Activated naive CD4-positive, alpha-beta T cell treated with anti-CD3 and anti-CD28 coated beads for 36 hours (primary cell): ENCODE results near the gene ADAM17. TPM values are rescaled to one million over a fixed set of nuclear protein-coding genes. Genes with fewer than 3 reads are reported as not detected.
"Not testable (repeated sequence)": the region's sequence is repeated elsewhere in the genome, so short reads cannot be mapped to it uniquely, and the experiment has no call there.

Experiments
- CTCF ChIA-PET: fragments of 350-600 bp; sonication (Branson Sonifier 250); formaldehyde crosslinking; loops from one replicate; lab custom pipeline; 2021; ENCODE audit warnings: antibody characterized with exemption; lab: Charles Lee
- DNase-seq: peaks from one replicate; pipeline ENCODE4 v3.0.0-alpha.2; 2020
- H3K27ac Mint-ChIP-seq: one replicate; pipeline ENCODE4 v1.8.0; 2021; ENCODE audit warnings: mild to moderate bottlenecking, mixed read lengths
- H3K27me3 Mint-ChIP-seq: one replicate; pipeline ENCODE4 v1.8.0; 2021; ENCODE audit warnings: low read depth, mixed read lengths
- H3K36me3 Mint-ChIP-seq: one replicate; pipeline ENCODE4 v1.8.0; 2021; ENCODE audit warnings: low read depth, mixed read lengths
- H3K4me1 Mint-ChIP-seq: one replicate; pipeline ENCODE4 v1.8.0; 2021; ENCODE audit warnings: low read depth, mixed read lengths
- H3K4me3 Mint-ChIP-seq: one replicate; pipeline ENCODE4 v1.8.0; 2021; ENCODE audit warnings: mild to moderate bottlenecking, moderate library complexity, mixed read lengths
- H3K9me3 Mint-ChIP-seq: one replicate; pipeline ENCODE4 v1.8.0; 2021; ENCODE audit warnings: mixed read lengths
- intact Hi-C: fragments of 100-400 bp; cut with micrococcal nuclease; formaldehyde crosslinking; loops from one replicate; pipeline ENCODE4 v1.15.1; 2023
- total RNA-seq, 2 experiments: library from RNA; stranded (reverse); gene quantifications; one replicate each; pipeline ENCODE4 v1.2.3, GENCODE V29; 2021

ADAM17 gene
- total RNA-seq, 2 experiments from 2014 or later = 10.5 to 11.0 TPM

DNA sequence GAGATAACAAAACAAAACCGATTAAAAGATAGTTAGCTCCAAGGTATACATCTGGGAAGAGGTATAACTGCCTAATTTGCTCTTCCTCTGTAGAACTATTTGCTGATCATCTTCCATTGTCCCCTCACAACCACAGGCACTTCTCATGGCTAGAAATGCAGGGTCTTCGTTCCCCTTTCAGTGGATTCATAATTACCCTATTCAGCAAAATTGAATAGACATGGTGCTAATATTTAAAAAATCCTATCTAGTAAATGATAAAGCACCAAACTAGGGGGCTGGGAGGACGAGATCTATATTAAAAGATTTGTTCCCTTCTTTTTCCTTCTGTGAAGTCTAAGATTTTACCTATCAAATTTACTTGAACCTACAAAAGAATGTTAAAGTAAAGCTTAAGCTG lies 30.8 kb upstream of the ADAM17 start:
- H3K4me3 Mint-ChIP-seq = no peak overlapping the region
- H3K27me3 Mint-ChIP-seq = no peaks in the 10 kb centered on the region
- H3K9me3 Mint-ChIP-seq = no peaks in the 10 kb centered on the region
- peaks cover 15% of the 10 kb centered on the region for H3K4me1 Mint-ChIP-seq
- CTCF ChIA-PET = interaction anchor here (0.6 kb wide), 1 partner anchor 12 kb away, joined by 3 read pairs; no protein-coding TSS in a partner anchor
- intact Hi-C loops = no loop called here
- no peak overlapping the region for H3K27ac Mint-ChIP-seq
- peaks cover 34% of the 10 kb centered on the region for H3K36me3 Mint-ChIP-seq
- no peak for DNase-seq

DNA sequence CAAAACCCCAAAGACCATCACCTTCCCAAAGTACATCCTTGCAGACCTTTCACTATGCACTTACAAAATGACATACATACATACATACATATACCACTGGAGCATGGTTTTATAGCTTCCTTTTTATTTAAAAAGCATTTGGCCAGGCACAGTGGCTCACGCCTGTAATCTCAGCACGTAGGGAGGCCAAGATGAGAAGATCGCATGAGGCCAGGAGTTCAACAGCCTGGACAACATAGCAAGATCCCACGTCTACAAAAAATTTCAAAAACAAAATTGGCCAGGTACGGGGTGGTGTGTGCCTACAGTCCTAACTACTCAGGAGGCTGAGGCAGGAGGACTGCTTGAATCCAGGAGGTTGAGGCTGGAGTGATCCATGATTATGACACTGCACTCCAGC lies 29.9 kb upstream of the ADAM17 start:
- no peak for DNase-seq
- H3K36me3 Mint-ChIP-seq = peaks cover 29% of the 10 kb centered on the region
- no peaks in the 10 kb centered on the region for H3K9me3 Mint-ChIP-seq
- no peak overlapping the region for H3K27ac Mint-ChIP-seq
- intact Hi-C loops = no loop called here
- H3K4me3 Mint-ChIP-seq = no peak overlapping the region
- H3K4me1 Mint-ChIP-seq = peaks cover 7% of the 10 kb centered on the region
- no peaks in the 10 kb centered on the region for H3K27me3 Mint-ChIP-seq
- CTCF ChIA-PET = no interaction called here

DNA sequence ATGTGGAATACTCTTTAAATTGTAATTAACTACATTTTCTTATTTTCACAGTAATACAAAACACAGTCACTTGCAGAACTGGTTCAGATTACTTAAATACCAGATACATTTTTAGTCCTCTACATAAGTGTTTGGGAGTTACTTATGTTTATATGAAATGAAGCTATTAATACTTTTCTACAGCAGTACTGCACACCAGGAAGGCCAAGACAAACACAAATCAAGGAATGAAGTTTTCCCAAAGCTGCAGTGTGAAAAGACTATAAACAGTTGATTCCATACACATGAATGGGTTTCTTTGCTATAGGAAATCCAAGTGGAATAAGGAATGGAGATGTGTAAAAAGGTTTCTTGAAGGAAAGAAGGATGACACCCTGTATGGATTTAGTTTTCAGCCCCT lies 29.3 kb upstream of the ADAM17 start:
- H3K9me3 Mint-ChIP-seq, H3K4me1 Mint-ChIP-seq, DNase-seq, CTCF ChIA-PET, intact Hi-C loops, H3K4me3 Mint-ChIP-seq, H3K27me3 Mint-ChIP-seq, H3K27ac Mint-ChIP-seq: not testable (repeated sequence)
- peaks cover 23% of the 10 kb centered on the region for H3K36me3 Mint-ChIP-seq

DNA sequence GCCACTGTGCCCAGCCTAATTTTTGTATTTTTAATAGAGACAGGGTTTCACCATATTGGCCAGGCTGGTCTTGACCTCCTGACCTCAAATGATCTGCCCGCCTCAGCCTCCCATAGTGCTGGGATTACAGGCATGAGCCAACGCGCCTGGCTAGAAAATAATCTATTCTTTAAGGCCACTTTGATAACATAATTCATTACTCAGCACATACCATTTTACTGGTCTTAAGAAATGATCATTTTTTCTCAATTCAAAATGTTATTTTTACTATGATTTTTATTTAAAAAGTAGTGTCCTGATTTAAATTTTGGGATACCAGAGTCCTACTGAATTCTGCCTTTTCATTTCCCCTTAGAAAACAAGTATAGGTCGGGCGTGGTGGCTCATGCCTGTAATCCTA lies 27.0 kb upstream of the ADAM17 start:
- Mint-ChIP-seq H3K9me3 (no peaks in the 10 kb centered on the region), H3K4me3 (no peak overlapping the region), H3K27me3 (no peaks in the 10 kb centered on the region), H3K27ac (no peak overlapping the region), H3K4me1 (no peaks in the 10 kb centered on the region), H3K36me3 (peaks cover 18% of the 10 kb centered on the region)
- no peak for DNase-seq
- intact Hi-C loops = no loop called here
- CTCF ChIA-PET = no interaction called here

DNA sequence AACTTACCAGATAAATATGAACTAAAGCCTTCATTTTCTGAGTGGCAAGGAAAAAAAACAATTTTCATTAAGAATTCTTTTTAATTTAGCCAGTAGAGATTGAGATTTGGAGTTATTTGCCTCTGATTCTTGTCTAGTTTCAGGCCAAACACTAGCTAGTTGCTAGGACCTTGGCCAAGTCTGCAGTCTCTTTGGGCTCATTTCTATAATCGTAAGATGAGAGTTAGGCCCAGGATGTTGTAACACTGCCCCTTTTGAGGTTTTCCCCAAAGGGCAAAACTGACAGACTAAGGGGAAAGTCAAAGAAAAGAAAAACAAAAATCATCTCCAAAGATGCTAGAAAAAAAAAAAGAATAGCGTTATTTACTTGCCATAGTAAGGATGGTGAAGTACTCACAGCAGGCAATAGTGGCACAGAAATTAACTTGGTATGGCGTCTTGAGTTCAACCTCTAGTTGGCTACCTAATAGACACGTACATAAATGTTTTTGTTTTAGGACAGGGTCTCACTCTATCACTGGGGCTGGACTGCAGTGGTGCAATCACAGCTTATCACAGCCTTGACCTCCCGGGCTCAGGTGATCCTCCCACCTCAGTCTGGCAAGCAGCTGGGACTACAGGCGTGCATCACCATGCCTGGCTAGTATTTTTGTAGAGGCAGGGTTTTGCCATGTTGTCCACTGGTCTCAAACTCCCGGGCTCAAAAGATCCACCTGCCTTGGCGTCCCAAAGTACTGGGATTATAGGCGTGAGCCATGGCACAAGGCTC lies 23.0 kb upstream of the ADAM17 start:
- no peak for DNase-seq
- no peak overlapping the region for H3K4me3 Mint-ChIP-seq
- H3K36me3 Mint-ChIP-seq = peaks cover 3% of the 10 kb centered on the region
- CTCF ChIA-PET = interaction anchor here (1.1 kb wide), 1 partner anchor 47 kb away, joined by 3 read pairs; no protein-coding TSS in a partner anchor
- no peaks in the 10 kb centered on the region for H3K4me1 Mint-ChIP-seq
- H3K27ac Mint-ChIP-seq = no peak overlapping the region
- intact Hi-C loops = no loop called here
- no peaks in the 10 kb centered on the region for H3K9me3 Mint-ChIP-seq
- H3K27me3 Mint-ChIP-seq = no peaks in the 10 kb centered on the region

DNA sequence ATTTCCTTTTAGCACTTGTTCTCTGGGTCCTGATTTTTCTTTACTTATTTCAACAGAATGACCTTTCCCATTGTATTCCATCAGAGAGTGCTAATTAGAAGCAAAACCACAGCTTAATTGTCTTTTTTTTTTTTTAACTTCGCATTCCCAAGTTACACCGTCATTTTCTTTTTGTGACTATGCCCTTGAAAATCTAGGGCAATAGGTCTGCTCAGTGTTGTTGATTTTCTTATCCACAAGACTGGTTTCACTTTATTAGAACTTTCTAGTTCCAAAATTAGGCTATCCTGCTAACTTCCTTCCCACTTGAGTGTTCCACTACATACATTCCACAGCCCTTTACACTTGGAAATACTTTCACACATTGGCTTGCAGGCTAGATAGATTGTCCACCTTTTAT lies 18.7 kb upstream of the ADAM17 start:
- DNase-seq = no peak
- no peaks in the 10 kb centered on the region for H3K9me3 Mint-ChIP-seq
- H3K27ac Mint-ChIP-seq = no peak overlapping the region
- intact Hi-C loops = no loop called here
- no peaks in the 10 kb centered on the region for H3K4me1 Mint-ChIP-seq
- H3K36me3 Mint-ChIP-seq = no peaks in the 10 kb centered on the region
- H3K4me3 Mint-ChIP-seq = no peak overlapping the region
- CTCF ChIA-PET = interaction anchor here (0.7 kb wide), 2 partner anchors 13 to 269 kb away, joined by 3 read pairs; no protein-coding TSS in a partner anchor
- H3K27me3 Mint-ChIP-seq = no peaks in the 10 kb centered on the region

DNA sequence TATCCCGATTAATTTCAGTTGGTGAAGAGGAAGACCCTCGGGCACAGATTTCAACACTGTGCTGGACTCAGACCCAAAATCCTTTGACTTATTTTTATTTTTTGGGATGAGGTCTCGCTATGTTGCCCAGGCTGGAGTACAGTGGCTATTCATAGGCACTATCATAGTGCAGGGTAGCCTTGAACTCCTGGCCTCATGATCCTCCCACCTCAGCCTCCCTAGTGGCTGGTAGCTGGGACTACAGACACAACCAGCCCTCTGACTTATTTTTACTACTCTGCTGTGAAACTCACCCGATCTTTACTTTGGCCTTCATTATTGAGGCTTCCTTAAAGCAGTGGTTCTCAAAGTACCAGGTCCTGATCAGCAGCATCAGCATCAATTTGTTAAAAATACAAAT lies 18.2 kb upstream of the ADAM17 start:
- DNase-seq = no peak
- Mint-ChIP-seq H3K27ac (no peak overlapping the region), H3K4me3 (no peak overlapping the region), H3K36me3 (no peaks in the 10 kb centered on the region), H3K4me1 (no peaks in the 10 kb centered on the region), H3K27me3 (no peaks in the 10 kb centered on the region), H3K9me3 (no peaks in the 10 kb centered on the region)
- CTCF ChIA-PET = interaction anchor here (0.7 kb wide), 1 partner anchor 270 kb away, joined by 3 read pairs; no protein-coding TSS in a partner anchor
- intact Hi-C loops = no loop called here

DNA sequence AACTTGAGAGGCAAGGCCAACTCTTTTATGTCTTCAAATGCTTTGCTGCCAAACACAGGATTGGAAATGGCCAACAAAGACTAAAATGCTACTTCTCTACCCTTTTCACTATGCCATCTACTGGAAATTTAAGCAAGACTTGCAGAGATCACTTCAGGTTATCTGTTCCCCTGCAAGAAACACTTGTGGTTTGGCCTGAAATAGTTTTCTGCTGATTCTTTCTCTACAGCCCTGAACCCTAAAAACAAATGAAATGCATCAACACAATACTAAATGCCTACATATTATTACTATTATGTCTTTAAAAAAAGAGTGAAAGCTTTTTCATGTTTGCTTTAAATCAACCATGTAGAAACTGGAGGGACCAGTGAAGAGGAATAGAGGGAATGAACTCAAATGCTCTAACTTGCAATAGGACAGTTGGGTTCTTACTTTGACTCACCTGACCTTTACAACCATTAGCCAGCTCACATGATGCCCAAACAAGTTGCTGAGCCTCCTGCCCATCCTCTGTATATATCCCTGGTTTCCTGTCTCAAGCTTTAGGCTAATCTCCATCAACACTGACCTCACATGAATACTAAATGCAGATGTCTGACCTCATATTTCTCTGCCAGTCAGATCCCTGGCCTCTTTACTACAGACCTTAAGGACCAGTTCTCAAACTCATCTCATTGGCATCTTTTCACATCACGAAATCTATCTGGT lies 17.5 kb upstream of the ADAM17 start:
- intact Hi-C loops = no loop called here
- no peak overlapping the region for H3K4me3 Mint-ChIP-seq
- H3K27me3 Mint-ChIP-seq = no peaks in the 10 kb centered on the region
- H3K9me3 Mint-ChIP-seq = no peaks in the 10 kb centered on the region
- DNase-seq = no peak
- H3K4me1 Mint-ChIP-seq = no peaks in the 10 kb centered on the region
- H3K27ac Mint-ChIP-seq = no peak overlapping the region
- CTCF ChIA-PET = no interaction called here
- no peaks in the 10 kb centered on the region for H3K36me3 Mint-ChIP-seq

DNA sequence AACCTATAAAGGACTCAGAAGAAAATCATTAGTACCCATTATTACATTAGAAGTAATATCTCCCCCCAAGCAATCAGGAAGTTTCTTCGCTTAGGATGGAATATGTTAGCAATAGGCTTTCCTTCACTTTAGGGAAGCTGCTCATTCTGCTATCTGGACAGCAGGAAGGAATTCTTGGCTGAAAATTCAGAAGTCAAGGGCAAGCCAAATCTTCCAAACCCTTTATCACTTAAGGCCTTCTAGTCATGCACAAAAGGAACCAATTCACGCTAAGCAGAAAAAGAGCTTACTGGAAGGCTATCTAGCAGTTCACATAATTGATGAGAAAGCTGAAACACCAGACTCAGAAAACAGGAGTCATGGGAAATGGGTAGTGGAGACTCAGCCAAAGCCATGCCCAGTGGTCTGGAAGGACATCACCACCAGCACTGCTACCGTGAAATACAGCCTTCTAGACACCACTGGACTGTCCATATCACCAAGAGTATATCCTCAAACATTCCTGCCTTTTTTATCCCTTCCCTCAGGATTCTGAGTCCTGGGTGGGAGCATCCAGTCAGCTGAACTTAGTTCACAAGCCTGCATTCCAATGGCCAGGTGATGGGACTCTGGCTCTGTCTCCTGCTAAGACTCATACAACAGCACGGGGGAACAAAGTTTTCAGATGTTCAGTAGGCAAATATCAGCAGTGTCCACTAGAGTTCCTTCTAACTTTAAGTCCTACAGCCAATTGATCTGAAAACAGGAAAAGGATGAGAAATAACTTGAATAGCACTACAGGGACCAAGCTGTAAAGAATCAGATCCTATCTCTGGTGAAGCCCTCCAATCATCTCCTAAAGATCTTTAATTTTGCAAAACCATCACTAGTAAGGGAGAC lies 14.8 kb upstream of the ADAM17 start:
- no peak for DNase-seq
- H3K4me3 Mint-ChIP-seq = no peak overlapping the region
- no peaks in the 10 kb centered on the region for H3K27me3 Mint-ChIP-seq
- CTCF ChIA-PET = interaction anchor here (0.7 kb wide), 1 partner anchor 12 kb away, joined by 3 read pairs; no protein-coding TSS in a partner anchor
- H3K27ac Mint-ChIP-seq = no peak overlapping the region
- no peaks in the 10 kb centered on the region for H3K36me3 Mint-ChIP-seq
- no peaks in the 10 kb centered on the region for H3K4me1 Mint-ChIP-seq
- no peaks in the 10 kb centered on the region for H3K9me3 Mint-ChIP-seq
- intact Hi-C loops = no loop called here

DNA sequence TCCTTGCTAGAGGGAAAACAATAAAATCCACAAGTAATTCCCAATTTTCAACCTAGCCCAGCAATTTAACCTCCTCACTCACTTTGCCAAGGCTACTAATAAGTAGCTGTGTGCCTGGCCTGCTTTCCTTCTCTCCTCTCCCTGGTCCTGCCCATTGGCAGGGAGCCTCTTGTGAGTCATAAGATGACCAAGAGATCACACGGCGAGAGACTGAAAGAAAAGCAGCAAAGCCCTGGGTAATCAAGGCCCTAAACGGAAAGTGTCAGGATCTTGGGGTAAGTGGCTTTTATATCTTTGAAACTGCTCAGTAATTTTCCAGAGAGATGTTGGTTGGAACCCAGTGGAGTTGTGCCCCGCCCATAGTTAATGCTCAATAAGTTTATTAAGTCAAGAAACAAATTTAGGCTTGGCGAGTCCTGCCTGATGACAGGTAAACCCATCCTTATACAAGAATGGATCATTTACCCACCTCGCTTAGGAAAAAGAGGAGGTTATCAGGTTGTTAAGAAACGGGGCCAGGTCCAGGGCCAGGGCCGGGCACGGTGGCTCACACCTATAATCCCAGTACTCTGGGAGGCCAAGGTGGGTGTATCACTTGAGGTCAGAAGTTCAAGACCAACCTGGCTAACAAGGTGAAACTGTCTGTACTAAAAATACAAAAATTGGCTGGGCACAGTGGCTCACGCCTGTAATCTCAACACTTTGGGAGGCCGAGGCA lies 10.0 kb upstream of the ADAM17 start:
- no peak for DNase-seq
- CTCF ChIA-PET = interaction anchor here (0.7 kb wide), 1 partner anchor 234 kb away, joined by 3 read pairs; no protein-coding TSS in a partner anchor
- Mint-ChIP-seq H3K27ac (no peak overlapping the region), H3K27me3 (no peaks in the 10 kb centered on the region), H3K9me3 (no peaks in the 10 kb centered on the region), H3K4me3 (no peak overlapping the region), H3K4me1 (no peaks in the 10 kb centered on the region), H3K36me3 (no peaks in the 10 kb centered on the region)
- intact Hi-C loops = no loop called here

DNA sequence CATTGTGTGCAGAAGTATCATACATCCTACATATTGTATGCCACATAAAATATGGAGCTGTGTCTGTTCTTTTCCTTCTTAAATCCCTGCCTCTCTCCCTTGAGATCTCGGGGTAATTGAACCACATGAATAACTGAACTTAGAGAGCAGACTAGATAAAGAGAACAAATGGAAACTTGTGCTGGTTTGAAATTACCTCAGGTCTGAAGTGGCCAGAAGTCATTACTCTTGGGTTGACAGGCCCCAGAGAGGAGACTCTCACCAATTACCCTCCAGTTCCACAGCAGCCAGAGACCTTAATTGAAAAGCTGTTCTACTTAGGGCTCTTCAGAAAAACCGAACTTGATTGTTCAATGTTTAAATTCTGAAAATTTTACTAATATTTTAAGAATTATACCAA lies 5.0 kb upstream of the ADAM17 start:
- Mint-ChIP-seq H3K36me3 (no peaks in the 10 kb centered on the region), H3K27me3 (no peaks in the 10 kb centered on the region), H3K4me3 (no peak overlapping the region), H3K4me1 (peaks cover 12% of the 10 kb centered on the region), H3K27ac (no peak overlapping the region), H3K9me3 (no peaks in the 10 kb centered on the region)
- CTCF ChIA-PET = no interaction called here
- intact Hi-C loops = no loop called here
- no peak for DNase-seq
